GM03348 (cell line): Measurements from ENCODE around the gene ESYT2.
A peak's percentile ranks its signal among the peaks of the same experiment; 100 is the strongest.

Experiments
- DNase-seq: peaks from one replicate; pipeline ENCODE4 v3.0.0; 2012; ENCODE audit warnings: low spot score

Gene ESYT2

DNA sequence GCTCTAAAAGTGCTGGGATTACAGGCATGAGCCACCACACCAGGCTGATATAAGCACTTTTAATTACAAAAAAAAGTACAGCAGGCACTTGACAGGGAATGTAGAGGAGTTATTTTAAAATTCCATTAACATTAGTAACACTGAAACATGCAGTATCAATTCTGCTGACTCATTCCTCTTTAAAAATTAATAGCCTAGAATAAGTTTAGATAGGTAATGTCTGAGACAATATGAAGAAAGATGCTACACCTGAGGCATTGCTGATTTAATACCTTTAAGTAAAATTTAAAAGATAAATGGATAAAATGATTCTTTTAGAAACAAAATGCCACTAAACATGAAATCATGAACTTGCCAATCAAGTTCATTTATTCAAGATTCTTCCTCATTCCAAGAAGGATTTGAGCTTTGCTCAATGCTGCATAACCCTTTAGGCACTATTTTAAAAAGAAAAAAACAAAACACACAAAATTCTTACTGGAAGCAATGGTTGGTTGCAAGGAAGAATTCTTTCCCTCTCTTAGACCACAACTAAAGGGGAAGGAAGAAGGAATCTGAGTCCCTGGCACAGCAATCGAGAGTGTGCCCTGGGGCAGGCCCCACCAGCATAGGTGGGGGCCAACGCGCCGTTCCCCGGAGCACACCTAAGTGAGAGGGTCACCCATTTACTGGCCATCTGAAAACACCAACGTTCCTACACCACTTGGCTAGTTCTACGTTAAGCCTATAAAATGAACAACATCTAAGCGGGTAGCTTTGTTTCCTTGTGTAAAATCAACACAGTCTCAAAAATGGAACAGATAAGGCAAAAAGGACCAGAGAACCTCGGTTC, 26.6 kb downstream of the ESYT2 start:
- peak; percentile 69 for DNase-seq

DNA sequence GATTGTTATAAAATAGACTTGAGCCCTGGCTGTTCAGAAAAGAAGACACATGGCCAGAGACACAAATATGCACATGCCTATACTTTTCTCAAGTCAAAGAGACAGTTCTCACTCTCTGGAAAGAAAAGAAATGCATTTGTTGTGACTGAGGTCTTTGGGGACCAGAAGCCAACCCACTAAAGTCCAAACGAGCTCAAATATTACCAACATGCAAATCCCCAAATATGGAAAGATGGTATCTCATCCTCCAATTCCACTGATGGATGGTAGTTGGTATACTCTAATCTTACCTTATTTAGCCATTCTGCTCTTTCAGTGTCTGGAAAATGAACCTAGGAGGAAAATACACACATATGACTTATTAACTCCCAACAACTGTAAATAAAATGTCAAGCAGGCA, 30.6 kb downstream of the ESYT2 start:
- no peak for DNase-seq

DNA sequence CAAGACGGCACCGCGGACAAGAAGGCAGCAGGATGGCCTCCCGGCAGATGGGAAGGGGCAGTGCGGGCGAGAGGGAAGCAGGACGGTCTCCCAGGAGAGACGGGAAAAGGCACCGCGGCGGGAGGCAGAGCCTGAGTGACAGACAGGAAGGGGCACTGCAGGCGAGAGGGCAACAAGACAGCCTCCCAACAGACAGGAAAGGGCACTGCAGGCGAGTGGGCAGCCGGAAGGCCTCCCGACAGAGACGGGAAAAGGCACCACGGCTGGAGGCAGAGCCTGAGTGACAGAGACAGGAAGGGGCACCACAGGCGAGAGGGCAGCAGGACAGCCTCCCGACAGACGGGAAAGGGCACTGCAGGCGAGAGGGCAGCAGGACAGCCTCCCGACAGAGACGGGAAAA, 32.6 kb downstream of the ESYT2 start:
- no peak for DNase-seq

DNA sequence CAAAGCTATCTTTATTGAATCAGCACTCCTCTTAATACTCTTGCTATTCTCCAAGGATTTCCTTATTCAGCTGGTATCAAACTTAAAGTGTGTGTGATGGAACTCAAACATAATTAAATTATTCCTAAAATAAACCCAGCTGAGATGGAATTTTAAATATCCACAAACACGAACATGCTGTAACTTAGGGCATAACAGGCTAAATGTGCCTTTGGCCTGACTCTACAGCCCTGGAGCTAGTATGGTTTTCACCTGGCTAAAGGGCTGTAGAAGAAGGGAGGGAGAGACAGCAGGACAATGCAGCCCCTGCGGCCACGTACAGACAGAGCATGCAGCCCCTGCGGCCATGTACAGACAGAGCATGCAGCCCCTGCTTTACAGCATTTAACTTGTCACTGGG, 34.0 kb downstream of the ESYT2 start:
- no peak for DNase-seq

DNA sequence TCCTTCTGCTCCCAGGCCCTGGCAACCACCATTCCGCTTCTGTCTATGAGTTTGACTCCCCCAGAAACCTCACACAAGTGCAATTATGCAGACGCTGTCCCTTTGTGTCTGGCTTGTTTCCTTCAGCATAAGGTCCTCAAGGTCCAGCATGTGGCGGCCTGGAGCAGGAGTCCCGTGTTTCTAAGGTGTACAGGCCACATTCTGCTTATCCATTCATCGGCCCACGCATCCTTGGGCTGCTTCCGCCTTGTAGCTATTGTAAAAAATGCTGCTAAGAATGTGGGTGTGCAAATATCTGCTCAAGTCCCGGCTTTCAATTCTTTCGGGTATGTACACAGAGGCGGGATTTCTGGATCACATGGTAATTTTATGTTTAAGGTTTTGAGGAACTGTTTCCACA, 38.2 kb downstream of the ESYT2 start:
- no peak for DNase-seq

DNA sequence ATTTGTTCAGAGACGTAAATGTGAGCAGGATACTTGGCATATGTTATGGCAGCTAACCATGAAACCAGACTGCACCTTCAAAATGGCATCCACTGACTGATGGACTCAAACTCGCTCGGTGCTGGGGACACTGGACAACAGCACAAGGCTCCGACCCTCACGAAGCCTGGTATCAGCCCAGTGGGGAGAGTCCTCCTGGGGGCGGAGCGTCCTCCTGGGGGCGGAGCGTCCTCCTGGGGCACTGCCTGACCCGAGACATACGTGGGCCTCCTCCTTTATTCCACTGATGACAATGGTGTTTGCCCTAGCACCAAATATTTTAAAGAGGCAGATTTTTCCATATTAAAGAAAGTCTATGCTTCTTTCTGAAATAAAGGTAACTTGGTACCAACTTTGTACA, 39.5 kb downstream of the ESYT2 start:
- DNase-seq: no peak

DNA sequence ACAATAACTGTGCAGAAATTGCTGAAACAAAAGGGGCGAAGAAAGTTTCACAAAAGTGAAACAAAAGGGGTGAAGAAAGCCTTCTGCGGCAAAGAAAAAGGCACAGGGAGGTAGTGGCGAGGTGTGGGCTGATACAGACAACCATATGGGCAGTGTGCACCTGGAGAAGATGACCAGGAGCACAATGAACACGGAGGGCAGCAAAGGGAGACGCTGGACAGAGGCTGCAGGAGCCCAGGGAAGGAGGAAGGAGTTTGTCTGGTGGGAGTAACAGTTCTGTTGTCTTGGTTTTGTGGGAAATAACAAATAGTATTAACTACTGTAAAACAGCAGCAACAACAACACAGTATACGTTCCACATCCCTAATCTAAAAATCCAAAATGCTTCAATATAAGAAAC, 42.4 kb downstream of the ESYT2 start:
- DNase-seq: no peak

DNA sequence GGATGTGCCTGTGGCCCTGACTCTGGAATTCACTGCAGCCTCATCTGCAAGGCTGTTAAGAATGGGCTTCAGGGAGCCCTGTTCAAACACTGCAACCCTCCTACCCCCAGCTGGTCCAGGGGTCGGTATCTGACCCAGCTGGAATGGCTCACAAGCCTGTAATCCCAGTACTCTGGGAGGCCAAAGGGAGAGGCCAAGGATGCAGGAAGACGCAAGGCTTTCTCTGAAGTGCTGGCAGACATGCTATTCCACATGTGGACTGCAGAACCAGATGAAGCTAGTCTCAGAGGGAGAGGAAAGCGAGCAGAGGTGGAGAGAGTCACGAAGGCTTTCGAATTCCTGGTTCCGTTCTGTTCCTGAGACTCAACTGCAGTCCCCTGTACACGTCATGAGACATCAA, 45.0 kb downstream of the ESYT2 start:
- no peak for DNase-seq

DNA sequence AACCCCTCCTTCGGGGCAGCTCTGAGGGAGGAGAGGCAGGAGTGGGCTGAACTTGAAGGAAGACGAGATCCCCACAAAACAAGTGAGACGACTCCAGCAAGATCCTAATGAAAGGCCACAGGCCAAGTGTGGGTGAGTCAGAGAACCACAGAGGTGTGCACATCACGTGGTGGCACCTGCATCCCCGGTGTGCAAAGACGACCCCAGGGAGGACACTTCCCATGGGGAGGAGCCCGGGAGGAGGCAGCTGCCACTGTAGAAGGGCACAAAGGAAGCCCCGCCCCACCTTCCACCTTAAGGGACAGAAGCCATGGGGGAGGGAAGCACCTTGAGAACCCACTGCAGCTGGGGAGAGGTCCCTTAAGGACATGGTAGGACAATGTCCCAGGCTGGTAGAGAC, 45.7 kb downstream of the ESYT2 start:
- DNase-seq: no peak

DNA sequence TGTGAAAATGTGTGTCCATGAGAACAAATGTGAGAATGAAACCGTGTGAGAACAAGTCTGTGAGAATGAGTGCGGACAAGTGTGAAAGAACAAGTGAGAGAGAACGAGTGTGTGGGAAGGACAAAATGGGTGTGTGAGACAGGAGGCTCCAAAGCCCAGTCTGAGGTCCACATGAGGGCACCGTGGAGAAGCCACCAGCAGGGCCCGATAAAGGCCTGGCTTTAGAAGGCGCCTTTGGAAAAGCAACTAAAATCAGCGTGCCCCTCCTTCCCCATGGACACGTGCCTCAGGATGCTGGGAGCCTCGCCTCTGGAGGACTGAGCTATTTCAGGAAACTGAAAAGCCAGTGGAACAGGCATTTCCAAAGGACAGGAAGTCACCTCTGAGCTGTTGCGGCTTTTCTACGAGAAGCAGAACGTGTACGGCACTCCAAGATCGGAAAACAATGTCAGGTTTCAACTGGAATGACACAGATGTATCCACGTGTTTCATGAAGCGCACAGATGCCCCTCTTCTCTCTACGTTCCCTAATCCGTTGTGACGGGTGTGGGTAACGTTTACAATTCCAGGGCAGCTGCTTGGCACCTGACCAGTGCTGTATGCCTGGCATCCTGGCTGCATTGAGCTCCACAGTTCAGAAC, 46.4 kb downstream of the ESYT2 start:
- peak; percentile 27 for DNase-seq

DNA sequence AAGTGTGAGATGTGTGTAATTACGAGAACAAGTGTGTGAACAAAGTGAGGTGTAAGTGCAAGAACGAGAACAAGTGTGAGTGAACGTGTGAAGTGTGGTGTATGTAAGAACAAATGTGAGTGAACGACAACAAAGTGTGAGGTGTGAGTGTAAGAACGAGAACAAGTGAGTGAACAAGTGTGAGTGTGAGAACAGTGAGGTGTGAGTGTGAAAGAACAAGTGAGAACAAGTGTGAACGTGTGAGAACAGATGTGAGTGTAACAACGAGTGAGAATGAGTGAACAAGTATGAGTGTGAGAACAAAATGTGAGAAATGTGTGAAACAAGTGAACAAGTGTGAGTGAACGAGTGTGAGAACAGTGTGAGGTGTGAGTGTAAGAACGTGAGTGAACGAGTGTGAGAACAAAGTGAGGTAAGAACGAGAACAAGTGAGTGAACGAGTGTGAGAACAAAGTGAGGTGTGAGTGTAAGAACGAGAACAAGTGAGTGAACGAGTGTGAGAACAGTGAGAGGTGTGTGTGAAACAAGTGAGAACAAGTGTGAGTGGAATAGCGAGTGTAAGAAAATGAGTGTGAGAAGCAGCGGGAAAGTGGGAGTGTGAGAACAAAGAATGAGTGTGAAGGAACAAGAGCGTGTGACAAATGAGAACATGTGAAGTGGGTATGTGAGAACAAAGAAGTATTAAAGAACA, 47.2 kb downstream of the ESYT2 start:
- DNase-seq: no peak

DNA sequence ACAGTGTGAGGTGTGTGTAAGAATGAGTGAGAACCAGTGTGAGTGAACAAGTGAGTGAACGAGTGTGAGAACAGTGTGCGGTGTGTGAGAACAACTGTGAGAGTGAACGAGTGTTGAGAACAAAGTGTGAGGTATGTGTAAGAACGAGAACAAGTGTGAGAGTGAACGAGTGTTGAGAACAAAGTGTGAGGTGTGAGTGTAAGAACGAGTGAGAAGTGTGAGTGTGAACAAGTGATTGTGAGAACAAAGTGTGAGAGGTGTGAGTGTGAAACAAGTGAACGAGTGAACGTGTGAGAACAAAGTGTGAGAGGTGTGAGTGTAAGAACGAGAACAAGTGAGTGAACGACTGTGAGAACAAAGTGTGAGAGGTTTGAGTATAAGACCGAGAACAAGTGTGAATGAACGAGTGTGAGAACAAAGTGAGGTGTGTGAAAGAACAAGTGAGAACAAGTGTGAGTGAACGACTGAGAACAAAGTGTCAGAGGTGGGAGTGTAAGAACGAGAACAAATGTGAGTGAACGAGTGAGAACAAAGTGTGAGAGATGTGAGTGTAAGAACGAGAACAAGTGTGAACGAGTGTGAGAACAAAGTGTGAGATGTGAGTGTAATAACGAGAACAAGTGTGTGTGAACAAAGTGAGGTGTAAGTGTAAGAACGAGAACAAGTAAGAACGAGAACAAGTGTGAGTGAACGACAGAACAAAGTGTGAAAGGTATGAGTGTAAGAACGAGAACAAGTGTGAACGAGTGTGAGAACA, 47.9 kb downstream of the ESYT2 start:
- DNase-seq: no peak

DNA sequence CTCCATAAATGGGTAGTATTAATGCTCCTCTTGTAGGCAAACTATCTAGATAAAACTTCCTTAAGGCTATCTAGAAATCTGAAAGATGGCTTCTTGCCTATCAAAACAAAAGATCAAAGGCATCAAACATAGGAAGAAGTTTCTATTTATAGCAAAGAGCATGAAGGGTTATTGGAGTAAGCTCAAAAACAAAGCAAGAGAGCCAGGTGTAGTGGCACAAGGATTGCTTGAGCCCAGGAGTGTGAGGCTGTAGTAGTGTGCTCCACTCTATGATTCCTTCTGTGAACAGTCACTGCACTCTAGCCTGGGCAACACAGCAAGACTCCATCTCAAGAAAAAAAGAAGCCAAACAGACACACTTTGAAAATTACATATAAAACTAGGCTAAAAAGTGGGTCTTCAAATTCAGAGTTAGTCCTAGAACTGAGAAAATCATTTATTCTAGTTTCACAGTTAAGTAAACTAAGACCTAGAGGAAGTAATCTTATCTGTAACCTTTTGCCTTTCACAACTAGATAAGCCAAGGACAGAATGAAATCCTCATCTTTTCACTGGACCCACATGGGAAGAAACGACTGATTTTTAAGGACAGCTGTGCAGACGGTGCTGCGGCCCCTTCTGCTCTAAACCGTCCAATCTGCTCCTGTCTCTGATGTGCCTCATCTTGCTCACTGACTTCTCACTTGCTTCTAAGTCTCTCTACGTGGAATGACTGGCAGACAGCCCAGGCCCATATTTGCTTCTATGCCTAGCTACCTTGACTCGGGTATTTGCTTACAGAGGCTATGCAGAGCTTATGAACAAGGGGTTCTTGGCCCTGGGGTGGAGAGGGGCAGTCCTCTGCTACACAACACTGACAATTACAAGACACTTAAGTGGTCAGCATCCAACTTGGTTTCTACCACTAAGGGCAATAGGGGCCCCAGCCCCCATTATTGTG, 50.0 kb downstream of the ESYT2 start:
- no peak for DNase-seq

DNA sequence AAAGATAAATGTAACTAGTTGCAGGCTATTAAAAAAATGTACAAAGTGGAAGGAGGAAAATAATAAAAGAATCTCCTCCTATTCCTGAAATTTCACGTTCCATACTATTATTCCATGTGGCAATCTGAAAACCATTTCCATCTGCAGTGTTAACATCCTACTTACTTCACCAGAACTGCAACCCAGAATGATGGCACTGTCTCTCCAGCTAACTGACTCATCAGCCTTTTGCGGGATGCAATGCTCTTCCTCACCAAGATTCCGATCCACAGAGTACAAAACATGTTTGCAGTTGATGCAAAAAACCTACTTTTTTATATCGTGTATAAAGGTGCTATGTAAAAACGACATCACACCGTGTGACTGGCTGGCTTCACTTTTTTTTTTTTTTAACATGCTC, 50.8 kb downstream of the ESYT2 start:
- DNase-seq: peak; percentile 66

DNA sequence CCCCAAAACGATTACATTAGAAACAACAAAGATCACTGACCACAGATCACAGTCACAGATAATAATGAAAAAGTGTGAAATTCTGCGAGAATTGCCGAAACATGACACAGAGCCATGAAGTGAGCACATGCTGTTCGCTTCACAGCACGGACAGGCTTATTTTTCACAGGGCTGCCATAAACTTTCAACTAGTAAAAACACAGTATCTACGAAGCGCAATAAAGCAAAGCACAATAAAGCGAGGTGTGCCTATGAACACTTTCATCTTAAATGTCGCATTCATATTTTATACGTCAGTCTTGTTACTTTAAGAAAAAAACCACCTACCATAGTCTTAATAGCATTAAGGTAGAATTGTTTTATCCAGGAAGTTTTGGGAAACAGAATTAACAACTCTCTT, 51.5 kb downstream of the ESYT2 start:
- DNase-seq: no peak

DNA sequence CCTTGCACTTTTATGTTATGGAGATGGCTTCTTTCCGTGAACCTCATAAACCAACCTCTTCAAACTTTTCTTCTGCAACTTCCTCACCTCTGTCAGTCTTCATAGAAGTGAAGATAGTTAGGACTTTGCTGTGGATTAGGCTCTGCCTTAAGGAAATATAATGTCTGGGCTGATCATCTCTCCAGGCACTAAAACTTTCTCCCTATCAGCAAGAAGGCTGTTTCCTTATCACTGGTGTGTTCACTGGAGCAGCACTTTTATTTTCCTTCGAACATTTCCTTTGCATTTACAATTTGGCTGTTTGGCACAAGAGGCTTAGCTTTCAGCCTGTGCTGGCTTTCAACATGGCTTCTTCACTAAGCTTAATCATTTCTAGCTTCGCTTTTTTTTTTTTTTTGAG, 52.8 kb downstream of the ESYT2 start:
- DNase-seq: no peak

DNA sequence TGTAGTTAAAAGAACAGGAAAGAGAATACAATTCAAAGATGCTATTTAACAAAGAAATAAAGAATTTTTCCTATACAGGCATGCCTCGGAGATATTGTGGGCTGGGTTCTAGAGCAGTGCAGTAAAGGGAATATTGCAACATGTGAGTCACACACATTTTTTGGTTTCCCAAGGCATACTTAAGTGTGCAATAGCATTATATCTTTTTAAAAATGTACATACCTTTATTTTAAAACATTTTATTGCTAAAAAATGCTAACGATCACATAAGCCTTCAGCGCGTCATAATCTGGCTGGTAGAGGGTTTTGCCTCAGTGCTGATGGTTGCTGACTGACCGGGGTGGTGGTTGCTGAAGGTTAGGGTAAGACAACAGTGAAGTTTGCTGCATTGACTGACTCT, 54.4 kb downstream of the ESYT2 start:
- no peak for DNase-seq

DNA sequence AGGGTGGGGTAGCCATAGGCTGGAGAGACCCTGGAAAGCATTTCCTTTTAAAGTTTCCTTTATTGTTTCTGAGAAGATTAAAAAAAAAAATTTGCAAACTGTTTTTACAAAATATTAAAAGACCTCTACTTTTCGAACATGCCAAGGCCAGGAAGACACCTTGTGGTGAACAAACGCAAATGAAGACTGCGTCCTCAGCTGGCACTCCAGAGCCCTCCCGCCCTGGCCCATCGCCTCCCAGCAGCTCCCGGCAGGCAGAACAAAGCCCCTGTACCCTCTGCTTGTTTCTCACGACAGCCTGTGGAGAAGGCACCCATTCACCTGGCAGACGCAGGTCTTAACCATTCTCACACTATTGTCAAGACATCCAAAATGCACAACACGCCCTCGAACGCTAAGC, 56.4 kb downstream of the ESYT2 start:
- no peak for DNase-seq

DNA sequence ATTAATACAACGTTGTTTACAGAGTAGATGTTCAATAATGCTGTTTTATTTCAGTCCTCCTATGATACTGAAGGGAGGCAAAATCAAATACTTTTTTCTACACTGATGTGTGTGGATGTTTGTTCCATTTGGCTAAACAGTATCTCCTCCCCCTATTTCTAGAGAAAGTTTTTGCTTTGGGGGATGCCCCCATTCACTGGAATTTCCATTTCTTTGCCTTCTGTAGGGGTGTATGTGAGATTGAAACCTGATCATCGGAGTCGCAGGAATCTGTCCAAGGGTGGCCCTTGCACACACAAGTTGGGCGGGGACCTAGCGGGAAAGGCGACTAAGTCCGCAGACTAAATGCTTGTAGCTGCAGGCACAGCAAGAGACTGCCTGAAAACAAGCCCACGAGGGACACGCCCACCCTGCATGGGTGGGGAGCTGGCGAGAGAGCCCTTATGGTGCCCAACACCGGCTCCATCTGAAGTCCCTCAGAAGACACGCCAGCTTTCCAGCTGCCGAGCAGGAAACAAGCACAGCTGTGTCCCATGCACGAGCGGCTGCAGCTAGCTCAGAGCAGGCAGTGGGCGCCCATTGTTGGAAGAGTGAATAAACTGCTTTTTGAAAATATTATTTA, 58.0 kb downstream of the ESYT2 start:
- no peak for DNase-seq

DNA sequence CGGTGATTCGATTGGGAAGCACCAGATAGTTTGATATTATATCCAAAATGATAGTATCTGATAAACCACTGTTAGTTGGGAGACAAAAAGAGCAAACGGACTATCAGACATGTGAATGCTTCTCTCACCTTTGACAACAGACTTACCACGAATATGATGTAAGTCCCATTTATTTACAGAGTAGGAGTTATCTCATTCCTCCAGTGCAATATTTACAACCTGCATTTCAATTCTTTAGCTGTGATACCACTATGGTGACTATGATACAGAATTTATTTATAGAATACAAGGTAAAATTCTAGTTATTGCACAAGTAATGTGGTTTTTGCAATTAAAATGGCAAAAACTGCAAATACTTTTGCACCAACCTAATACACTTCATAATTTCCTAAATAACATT, 61.6 kb downstream of the ESYT2 start:
- DNase-seq: no peak
